Kidney capillary endothelial cell (primary cell): ENCODE measurements around the gene ANKRD61.
"Not testable (repeated sequence)": the region's sequence is repeated elsewhere in the genome, so short reads cannot be mapped to it uniquely, and the experiment has no call there.

Source experiments
- DNase-seq: peaks from one replicate; pipeline ENCODE4 v3.0.0-alpha.2; 2018; ENCODE audit warnings: low spot score

ANKRD61 gene

GRCh38 chr7:6032167-6032566 lies 991 bp downstream of the ANKRD61 start:
- DNase-seq = no peak

GRCh38 chr7:6032641-6033040 lies 1.5 kb downstream of the ANKRD61 start:
- no peak for DNase-seq

- DNase-seq = no peak
These were observed 4.0 kb downstream of the ANKRD61 start for GRCh38 chr7:6035165-6035564.

GRCh38 chr7:6035686-6036085 lies 4.5 kb downstream of the ANKRD61 start:
- no peak for DNase-seq

- no peak for DNase-seq
These were observed 18.6 kb downstream of the ANKRD61 start for GRCh38 chr7:6049780-6050179.

- not testable (repeated sequence) for DNase-seq
These were observed 20.0 kb downstream of the ANKRD61 start for GRCh38 chr7:6051185-6051584.

GRCh38 chr7:6056616-6057015 lies 25.4 kb downstream of the ANKRD61 start:
- no peak for DNase-seq

GRCh38 chr7:6057316-6058129 lies 26.3 kb downstream of the ANKRD61 start:
- DNase-seq = no peak

- DNase-seq = not testable (repeated sequence)
These were observed 28.8 kb downstream of the ANKRD61 start for GRCh38 chr7:6059941-6060340.

- no peak for DNase-seq
These were observed 40.2 kb downstream of the ANKRD61 start for GRCh38 chr7:6071406-6071805.

- DNase-seq = no peak
These were observed 43.6 kb downstream of the ANKRD61 start for GRCh38 chr7:6074612-6075380.

GRCh38 chr7:6078548-6078947 lies 47.4 kb downstream of the ANKRD61 start:
- DNase-seq = no peak

- DNase-seq = not testable (repeated sequence)
These were observed 51.9 kb downstream of the ANKRD61 start for GRCh38 chr7:6083047-6083446.
